GM13976 (cell line): ENCODE results near the gene GTSE1.

Source experiments
- DNase-seq: peaks from one replicate; pipeline ENCODE4 v3.0.0; 2012; ENCODE audit warnings: low spot score
- in situ Hi-C: fragments of 300-500 bp; cut with MboI; formaldehyde crosslinking; loops from one replicate; pipeline ENCODE4 v1.12.0; 2022; ENCODE audit warnings: low sequenced_read_pairs, mixed read lengths, inconsistent platforms; ENCODE audit not compliant: unreplicated experiment
- TF ChIP-seq, protein P1 (sequence below): IDR thresholded peaks from 2 replicates; pipeline ENCODE4 v1.5.1; 2012; ENCODE audit warnings: borderline replicate concordance, mild to moderate bottlenecking; ENCODE audit not compliant: insufficient read depth; ENCODE audit errors: extremely low read depth, missing control alignments, control extremely low read depth

Gene GTSE1

DNA sequence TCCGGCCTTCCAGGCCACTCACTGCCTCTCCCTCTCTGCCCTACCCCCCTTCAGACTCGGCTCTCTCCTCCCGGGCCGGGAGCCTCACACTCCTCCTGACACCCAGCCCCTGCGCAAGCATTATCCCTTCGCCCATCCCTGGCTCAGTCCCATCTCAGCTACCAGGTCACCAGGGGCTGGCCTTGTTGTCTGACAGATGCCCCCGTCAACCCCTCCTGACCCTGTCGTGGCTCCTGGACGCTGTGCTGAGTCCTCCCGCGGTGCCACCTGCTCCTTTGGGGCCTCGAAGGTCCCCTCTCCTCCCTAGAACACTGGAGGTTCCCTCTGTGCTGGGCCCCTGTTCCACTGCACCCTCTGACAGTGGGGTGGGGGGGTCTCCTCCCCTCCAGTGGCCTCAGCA, 71.8 kb downstream of the GTSE1 start:
- TF ChIP-seq, protein P1, sequence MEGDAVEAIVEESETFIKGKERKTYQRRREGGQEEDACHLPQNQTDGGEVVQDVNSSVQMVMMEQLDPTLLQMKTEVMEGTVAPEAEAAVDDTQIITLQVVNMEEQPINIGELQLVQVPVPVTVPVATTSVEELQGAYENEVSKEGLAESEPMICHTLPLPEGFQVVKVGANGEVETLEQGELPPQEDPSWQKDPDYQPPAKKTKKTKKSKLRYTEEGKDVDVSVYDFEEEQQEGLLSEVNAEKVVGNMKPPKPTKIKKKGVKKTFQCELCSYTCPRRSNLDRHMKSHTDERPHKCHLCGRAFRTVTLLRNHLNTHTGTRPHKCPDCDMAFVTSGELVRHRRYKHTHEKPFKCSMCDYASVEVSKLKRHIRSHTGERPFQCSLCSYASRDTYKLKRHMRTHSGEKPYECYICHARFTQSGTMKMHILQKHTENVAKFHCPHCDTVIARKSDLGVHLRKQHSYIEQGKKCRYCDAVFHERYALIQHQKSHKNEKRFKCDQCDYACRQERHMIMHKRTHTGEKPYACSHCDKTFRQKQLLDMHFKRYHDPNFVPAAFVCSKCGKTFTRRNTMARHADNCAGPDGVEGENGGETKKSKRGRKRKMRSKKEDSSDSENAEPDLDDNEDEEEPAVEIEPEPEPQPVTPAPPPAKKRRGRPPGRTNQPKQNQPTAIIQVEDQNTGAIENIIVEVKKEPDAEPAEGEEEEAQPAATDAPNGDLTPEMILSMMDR: no peak
- no peak for DNase-seq
- in situ Hi-C loops: no loop called here

DNA sequence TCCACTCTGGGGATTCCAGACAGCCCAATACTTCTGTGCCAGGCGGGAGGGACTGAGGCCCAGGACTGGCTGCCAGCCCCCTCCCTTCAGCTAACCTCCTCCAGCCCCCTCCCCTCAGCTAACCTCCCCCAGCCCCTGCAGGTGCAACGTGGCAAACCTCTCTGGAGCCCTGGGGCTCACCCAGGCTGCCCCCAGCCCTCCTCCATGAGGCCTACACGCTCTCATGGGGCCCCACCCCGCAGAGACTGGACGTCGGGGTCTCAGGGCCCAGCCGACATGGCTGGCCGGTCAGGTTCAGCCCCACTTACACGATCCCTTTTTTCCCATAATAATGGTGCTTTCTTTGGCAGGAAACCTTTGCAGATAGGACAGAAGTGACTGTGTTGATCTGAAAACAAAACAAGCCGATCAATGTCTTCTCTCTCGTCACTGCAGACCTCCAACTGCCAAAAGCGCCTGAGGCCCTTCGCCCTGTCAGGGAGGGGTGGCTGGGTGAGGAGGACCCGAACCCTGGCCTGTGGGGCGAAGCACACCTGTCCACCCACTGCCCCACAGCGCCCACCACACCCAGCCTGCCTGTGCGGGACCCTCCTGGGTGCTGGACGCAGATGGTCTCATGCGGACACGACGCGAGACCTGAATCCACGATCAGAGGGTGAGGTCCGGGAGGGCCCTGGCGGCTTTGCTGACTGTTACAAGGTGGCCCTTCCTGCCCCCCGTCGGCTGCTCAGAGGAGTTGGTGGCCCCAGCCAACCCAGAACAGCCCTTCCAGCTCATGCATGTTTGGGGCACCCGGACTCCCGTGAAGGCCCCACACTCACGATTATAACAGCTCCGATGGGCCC, 72.4 kb downstream of the GTSE1 start:
- DNase-seq: no peak
- TF ChIP-seq, protein P1: no peak
- in situ Hi-C loops: no loop called here

DNA sequence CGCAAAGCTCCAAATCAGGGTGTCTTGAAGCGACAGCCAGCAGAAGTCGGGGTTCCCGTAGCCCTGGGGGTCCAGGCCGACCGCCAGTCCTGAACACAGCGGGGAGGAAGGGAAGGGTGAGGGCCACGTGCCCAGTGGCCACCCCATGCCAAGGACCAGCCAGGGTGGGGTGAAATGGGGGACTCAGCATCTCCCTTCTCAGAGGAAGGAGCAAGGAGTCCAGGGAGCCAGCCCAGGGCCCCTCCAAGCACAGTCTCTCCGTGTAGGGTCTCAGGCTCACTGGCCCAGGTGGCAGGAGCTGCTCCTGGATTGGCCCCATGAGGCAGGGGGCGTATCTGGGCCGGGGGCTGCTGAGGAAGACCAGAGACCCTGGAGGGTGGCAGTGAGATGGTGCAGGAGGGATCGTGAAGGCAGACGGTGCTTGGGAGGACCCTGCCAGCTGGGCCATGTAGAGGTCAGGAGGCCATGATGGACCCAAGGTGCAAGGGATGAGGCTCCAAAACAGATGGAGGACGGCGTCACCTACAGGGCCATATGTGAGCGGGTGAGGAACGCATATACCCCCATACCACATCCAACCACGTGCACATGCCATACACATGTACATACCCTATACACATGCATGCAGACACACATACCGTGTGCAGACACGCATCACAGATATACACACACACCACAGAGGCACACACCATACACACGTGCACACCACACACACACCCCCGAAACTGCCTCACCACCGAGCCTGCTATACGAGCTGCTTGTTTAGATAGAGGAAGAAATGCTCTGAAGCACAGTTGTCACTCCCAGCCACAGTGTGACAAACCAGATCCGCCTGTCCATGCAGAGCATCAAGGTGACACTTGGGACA, 73.3 kb downstream of the GTSE1 start:
- no peak for DNase-seq
- in situ Hi-C loops: no loop called here
- TF ChIP-seq, protein P1: no peak

DNA sequence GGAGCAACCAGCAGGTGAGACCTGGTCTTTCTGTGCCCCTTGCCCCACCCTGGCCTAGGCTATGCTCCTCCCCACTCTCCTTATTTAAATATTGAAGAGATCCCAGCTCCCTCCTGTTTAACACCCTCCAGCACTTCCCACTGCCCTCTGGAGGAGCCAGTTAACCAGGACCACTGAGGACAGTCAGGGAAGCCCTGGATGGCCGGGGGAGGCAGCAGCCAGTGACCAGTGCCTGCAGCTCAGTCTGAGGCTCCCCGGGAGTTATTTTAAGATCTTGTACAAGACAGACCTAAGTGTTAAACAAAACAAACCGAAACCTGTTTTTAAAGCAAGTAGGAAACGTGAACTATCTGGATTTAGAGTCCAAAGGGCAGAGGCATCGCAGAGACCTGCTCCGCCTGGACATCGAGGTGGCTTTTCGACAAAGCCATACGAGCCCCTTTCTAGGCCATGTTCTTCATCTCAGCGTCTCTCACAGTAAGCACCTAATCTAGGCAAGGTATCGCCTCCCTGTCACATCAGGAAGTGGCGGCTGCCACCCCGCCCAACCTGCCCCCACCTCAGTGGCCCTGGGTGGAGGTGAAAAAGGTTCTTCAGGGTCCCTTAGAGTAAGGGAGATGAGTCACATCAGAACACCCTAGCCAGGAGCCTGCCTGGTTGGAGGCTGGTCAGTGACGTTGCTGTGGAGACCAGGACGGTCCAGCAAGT, 74.1 kb downstream of the GTSE1 start:
- in situ Hi-C loops: no loop called here
- no peak for DNase-seq

DNA sequence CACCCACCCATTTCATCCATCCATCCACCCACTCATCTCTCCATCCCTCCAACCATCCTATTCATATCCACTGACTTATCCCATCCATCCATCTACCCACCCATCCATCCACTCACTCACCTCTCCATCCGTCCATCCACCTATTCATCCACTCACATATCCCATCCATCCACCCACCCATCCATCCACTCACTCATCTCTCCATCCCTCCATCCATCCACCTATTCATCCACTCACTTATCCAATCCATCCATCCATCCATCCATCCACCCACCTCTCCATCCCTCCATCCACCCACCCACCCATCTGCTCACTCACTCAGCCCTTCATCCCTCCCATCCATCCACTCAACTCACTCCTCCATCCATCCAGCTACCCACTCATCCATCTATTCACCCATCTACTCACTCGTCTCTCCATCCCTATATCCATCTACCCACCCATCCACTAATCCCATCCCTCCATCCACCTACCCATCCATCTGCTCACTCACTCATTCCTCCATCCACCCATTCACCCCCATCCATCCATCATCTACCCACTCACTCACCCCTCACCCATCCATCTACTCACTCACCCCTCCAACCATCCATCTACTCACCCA, 75.1 kb downstream of the GTSE1 start:
- TF ChIP-seq, protein P1: no peak
- in situ Hi-C loops: no loop called here

More for the DNA sequence above, 74.1 kb downstream of the GTSE1 start:
- TF ChIP-seq, protein P1: no peak

DNA sequence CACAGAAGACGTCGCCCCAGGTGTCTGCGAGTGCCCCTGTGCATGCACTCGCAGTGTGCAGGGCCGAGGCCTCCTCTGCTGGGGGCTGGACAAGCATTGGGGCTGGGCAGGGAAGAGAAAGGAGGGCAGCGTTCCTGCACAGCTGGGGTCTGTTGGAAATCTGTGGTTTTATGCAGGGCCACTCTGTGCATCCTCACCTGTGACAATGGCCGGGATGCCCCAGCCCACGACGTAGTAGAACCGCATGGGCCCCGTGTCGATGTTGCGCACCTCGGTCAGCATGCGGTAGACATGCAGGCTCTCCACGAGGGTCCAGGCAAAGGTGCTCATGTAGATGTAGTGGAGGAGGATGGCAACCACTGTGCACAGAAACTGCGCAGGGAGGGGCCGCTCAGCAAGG, 76.0 kb downstream of the GTSE1 start:
- TF ChIP-seq, protein P1: no peak
- DNase-seq: no peak
- in situ Hi-C loops: no loop called here

More for the DNA sequence above, 75.1 kb downstream of the GTSE1 start:
- DNase-seq: no peak
